Coronary artery (tissue), 2 donors: Measurements from ENCODE around the gene PRR15L.
A peak's percentile ranks its signal among the peaks of the same experiment; 100 is the strongest.

Experiments used
- DNase-seq: peaks from one replicate; pipeline ENCODE4 v3.0.0-alpha.2; 2017; ENCODE audit warnings: low spot score
- H3K27ac ChIP-seq, 2 donors: fragments of 200-600 bp; sonication (generic); one replicate each; pipeline ENCODE4 v1.5.1; 2016 to 2019
- H3K4me3 ChIP-seq: fragments of 200-600 bp; sonication (generic); 2 replicates; pipeline ENCODE4 v1.5.1; 2016; ENCODE audit warnings: mild to moderate bottlenecking, moderate library complexity
- TF ChIP-seq, protein P1 (sequence below): fragments of 200-600 bp; sonication (generic); IDR thresholded peaks from one replicate; pipeline ENCODE4 v1.5.1; 2019; ENCODE audit warnings: antibody characterized with exemption

The PRR15L gene

DNA sequence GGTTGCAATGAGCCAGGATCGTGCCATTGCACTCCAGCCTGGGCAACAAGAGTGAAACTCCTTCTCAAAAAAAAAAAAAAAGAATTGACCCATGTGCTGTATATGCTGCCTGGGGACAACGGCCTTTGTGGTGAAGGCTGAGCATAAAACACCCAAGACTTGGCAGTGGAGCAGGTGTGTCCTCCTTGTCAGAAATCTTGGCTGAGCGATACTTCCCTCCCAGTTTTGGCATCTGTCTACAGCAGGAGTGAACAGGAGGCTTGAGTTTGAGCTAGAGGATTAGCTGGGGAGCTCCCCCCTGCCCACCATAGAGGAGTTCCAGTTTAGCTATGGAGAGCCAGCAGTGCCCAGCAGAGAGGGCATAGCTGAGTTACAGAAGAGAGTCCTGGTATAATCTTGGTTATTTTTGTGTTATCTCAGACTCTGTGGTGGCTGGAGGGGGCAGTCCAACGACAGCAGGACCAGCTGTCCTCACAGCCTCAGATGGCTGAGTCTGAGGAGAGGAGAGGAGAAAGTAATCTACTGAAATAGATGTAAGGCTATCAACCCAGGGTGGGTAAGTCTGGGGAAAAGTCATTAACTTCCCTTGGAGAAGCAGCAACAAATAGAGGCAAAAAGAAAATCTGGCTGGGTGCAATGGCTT, 43.3 kb downstream of the PRR15L start:
- no peak overlapping the region for H3K4me3 ChIP-seq
- TF ChIP-seq, protein P1, sequence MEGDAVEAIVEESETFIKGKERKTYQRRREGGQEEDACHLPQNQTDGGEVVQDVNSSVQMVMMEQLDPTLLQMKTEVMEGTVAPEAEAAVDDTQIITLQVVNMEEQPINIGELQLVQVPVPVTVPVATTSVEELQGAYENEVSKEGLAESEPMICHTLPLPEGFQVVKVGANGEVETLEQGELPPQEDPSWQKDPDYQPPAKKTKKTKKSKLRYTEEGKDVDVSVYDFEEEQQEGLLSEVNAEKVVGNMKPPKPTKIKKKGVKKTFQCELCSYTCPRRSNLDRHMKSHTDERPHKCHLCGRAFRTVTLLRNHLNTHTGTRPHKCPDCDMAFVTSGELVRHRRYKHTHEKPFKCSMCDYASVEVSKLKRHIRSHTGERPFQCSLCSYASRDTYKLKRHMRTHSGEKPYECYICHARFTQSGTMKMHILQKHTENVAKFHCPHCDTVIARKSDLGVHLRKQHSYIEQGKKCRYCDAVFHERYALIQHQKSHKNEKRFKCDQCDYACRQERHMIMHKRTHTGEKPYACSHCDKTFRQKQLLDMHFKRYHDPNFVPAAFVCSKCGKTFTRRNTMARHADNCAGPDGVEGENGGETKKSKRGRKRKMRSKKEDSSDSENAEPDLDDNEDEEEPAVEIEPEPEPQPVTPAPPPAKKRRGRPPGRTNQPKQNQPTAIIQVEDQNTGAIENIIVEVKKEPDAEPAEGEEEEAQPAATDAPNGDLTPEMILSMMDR: no peak
- no peak overlapping the region for H3K27ac ChIP-seq
- no peak for DNase-seq

DNA sequence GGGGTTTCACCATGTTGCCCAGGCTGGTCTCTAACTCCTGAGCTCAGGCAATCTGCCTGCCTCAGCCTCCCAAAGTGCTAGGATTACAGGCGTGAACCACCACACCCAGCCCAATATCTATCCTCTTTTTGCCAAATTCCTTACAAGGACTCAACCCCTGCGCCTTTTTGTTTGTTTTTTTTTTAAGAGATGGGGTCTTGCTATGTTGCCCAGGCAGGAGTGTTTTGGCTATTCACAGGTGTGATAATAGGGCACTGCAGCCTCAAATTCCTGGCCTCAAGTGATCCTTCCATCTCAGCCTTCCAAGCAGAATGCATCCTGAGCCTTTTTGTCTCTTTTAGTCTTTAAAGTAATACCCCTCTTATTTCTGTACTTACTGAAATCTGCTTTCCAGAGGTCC, 44.6 kb downstream of the PRR15L start:
- no peak overlapping the region for H3K27ac ChIP-seq
- H3K4me3 ChIP-seq: no peak overlapping the region
- TF ChIP-seq, protein P1: no peak
- no peak for DNase-seq

DNA sequence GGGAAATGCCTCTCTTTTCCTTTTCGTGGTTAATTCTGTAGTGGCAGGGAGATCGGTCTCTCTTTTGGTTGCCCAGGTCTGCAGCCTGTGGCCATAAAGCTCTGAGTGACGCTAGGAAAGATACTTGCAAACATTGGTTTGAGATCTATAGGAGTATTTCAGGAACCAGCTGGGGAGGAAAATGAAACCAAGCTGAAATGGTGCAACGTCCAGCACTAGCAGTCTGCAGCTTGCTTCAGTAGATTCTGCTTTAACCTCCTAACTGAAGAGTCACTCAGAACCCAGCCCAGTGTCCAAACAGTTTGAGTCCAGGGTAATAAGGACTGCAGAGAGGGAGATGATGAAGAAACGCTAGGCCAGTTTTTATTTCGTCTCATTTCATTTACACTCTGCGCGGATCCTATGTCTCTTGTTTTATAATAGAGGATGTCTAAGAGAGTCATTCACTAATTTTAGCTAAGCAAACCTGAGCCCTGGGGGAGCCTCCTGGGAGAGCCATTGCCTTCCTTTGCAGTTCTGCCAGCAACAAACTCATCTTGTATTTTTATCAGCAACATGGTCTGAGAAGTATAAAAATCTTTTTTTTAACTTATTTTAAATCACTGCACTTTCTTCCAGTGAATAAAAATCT, 49.6 kb downstream of the PRR15L start:
- peak overlapping the region; percentile 10 to 32 for H3K27ac ChIP-seq

DNA sequence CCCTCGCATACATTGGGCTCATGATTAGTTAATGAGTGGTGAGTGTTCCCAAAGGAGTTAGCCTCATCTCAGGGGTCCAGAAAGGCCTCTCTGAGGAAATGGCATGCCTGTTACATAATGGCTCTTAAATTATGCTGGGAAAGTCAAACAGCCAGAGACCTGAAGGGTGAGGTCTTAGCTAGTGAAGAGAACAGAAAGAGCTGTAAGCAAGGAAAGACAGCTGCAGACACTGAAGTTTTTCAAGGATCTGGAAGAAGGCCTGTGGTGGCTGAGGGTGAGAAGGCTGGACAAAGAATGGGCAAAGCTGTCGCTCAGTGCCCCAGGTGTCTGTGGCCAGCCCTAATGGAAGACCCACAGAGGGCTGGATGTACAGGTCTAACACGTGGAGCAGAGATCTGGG, 51.2 kb downstream of the PRR15L start:
- TF ChIP-seq, protein P1: no peak
- H3K27ac ChIP-seq: peak overlapping the region; percentile 76 to 95

More for the DNA sequence above, 49.6 kb downstream of the PRR15L start:
- TF ChIP-seq, protein P1: no peak
- DNase-seq: no peak
- peak overlapping the region; percentile 6 for H3K4me3 ChIP-seq

DNA sequence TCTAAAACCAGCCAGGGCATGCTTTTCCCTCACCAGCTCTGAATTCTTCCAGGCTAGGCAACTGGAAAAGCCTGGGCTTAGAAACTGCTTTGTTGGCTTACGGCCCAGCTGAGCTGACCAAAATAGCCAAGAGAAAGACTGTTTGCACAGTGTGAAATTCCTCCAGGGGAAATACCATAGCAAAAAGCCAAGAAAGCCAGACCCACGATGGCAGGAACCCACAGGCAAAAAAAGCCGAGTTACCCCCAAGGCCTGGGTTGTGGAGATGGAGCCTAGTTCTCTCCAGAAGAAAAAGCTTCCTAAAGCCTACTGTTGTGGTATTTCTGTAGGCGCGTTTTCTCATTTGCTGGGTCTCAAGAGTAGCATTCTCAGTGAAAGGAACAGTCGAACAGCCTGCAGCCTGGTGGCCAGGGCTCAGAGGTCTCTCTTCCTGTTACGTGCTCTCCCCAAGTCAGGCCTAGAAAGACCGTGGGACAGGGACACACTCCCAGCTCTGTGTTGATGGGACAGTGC, 52.4 kb downstream of the PRR15L start:
- peak overlapping the region; percentile 76 to 95 for H3K27ac ChIP-seq
- DNase-seq: peak; percentile 87
- H3K4me3 ChIP-seq: peak overlapping the region; percentile 46
- TF ChIP-seq, protein P1: no peak

More for the DNA sequence above, 51.2 kb downstream of the PRR15L start:
- DNase-seq: no peak
- H3K4me3 ChIP-seq: no peak overlapping the region

DNA sequence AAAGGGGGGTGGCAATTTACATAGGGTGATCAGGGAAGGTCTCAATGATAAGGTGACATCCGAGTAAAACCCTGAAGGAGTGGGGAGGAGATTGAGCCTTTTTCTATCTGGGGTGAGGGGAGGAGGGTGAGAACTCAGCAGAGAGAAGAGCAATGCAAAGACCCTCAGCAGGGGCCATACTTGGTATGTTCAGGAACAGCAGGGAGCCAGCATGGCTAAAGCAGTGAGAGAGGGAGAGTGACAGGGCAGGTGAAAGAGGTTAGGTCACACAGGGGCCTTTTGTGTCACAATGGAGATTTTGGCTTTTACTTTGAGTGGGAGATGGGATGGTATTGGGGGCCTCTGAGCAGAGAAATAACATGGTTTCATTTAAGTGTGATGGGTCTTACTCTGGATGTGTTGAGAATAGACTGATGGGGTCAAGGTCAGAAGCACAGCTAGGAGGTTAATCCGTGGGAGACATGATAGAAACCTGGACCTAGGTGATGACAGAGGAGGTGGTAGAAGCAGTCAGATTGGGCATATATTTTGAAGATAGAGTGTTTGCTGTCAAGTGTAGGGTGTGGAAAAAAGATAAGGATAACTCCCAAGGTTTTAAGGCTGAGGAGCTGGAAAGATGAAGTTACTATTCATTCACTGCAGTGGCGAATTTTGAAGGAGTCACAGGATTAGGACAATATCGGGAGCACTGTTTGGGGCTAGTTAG, 55.5 kb downstream of the PRR15L start:
- TF ChIP-seq, protein P1: no peak
- no peak for DNase-seq
- peak overlapping the region in 1 of 2 donors; percentile 16 for H3K27ac ChIP-seq
- no peak overlapping the region for H3K4me3 ChIP-seq
